Lower leg skin (tissue), 4 donors: Measurements from ENCODE around the gene SYVN1. TPM values are rescaled to one million over a fixed set of nuclear protein-coding genes. Genes with fewer than 3 reads are reported as not detected.
"Not testable (repeated sequence)": the region's sequence is repeated elsewhere in the genome, so short reads cannot be mapped to it uniquely, and the experiment has no call there.

Experiments used
- DNase-seq, 2 donors: peaks; one replicate each; pipeline ENCODE4 v3.0.0-alpha.2; 2019; ENCODE audit warnings: low spot score in 2 of 2
- H3K4me3 ChIP-seq: fragments of 200-600 bp; sonication (generic); 2 replicates; pipeline ENCODE4 v1.5.1; 2017; ENCODE audit warnings: mild to moderate bottlenecking, low read depth; ENCODE audit not compliant: poor library complexity, severe bottlenecking
- CTCF ChIP-seq, 3 donors: fragments of 450-650 bp; IDR thresholded peaks; one replicate each; pipeline ENCODE4 v1.5.1; 2016; ENCODE audit warnings: antibody characterized with exemption in 3 of 3, mild to moderate bottlenecking in 3 of 3, moderate library complexity in 2 of 3
- POLR2A ChIP-seq, 2 donors: fragments of 450-650 bp; IDR thresholded peaks; one replicate each; pipeline ENCODE4 v1.6.1; 2016 to 2017; ENCODE audit warnings: antibody characterized with exemption in 2 of 2, mild to moderate bottlenecking in 1 of 2, moderate library complexity in 1 of 2
- WGBS, 2 donors: methylation state at CpG; one replicate each; pipeline ENCODE4 v1.1.5; 2018; 5-methylcytosine and 5-hydroxymethylcytosine counted together
- intact Hi-C: fragments of 100-400 bp; cut with DNase I; formaldehyde crosslinking; loops from one replicate; pipeline ENCODE4 v1.15.0; 2023; ENCODE audit warnings: low total_unique reads
- total RNA-seq, 4 donors: library from RNA; depleted of rRNA; stranded (reverse); fragments of >200 nt; gene quantifications; one replicate each; pipeline ENCODE4 v1.1.0, GENCODE V29; 2016

SYVN1 gene
- total RNA-seq, 4 donors from 2014 or later, result 21.9 to 60.3 (median 47.8) TPM

GRCh38 chr11:65180877-65181568 is 46.7 kb upstream of the SYVN1 start:
- peak overlapping the region; percentile 88 for H3K4me3 ChIP-seq
- peak; percentile 34 to 92 for DNase-seq
- intact Hi-C loops, result no loop called here
- WGBS, 2 donors, result 1% methylated on average over 34 to 38 of the region's 60 CpGs
- no peak for TF ChIP-seq POLR2A (IDR thresholded peaks at IDR 0.05)
- TF ChIP-seq CTCF (IDR thresholded peaks at IDR 0.05), result no peak

GRCh38 chr11:65174571-65175010 is 40.3 kb upstream of the SYVN1 start:
- intact Hi-C loops, DNase-seq, H3K4me3 ChIP-seq: not testable (repeated sequence)
- 51 to 56% methylated on average over 2 of the region's 2 CpGs for WGBS, 2 donors

- intact Hi-C loops, result no loop called here
- TF ChIP-seq CTCF (IDR thresholded peaks at IDR 0.05), result no peak
- TF ChIP-seq POLR2A (IDR thresholded peaks at IDR 0.05), result no peak
- no peak overlapping the region for H3K4me3 ChIP-seq
- WGBS, 2 donors, result 88% methylated on average over 10 of the region's 10 CpGs
- DNase-seq, result peak in 1 of 2 donors; percentile 70
These were observed 38.3 kb upstream of the SYVN1 start for GRCh38 chr11:65172600-65172999.

GRCh38 chr11:65170058-65170534 is 35.8 kb upstream of the SYVN1 start, which contains the start of gene SPDYC:
TSS of gene SPDYC (plus strand) at chr11:65170233. CDS start at chr11:65171358, 1,125 bp downstream.
- no peak for DNase-seq
- H3K4me3 ChIP-seq, result no peak within 1 kb of the TSS
- intact Hi-C loops, result no loop called here
- TF ChIP-seq CTCF (IDR thresholded peaks at IDR 0.05), result no peak
- TF ChIP-seq POLR2A (IDR thresholded peaks at IDR 0.05), result no peak
- WGBS, 2 donors, result 82 to 92% methylated on average over 12 to 21 of the region's 21 CpGs

GRCh38 chr11:65169164-65169641 is 34.9 kb upstream of the SYVN1 start:
- TF ChIP-seq CTCF (IDR thresholded peaks at IDR 0.05) (no peak), POLR2A (IDR thresholded peaks at IDR 0.05) (no peak)
- 75 to 78% methylated on average over 11 of the region's 11 CpGs for WGBS, 2 donors
- no peak for DNase-seq
- H3K4me3 ChIP-seq, result no peak overlapping the region
- intact Hi-C loops, result no loop called here

GRCh38 chr11:65167656-65168055 is 33.3 kb upstream of the SYVN1 start:
- DNase-seq, result no peak
- H3K4me3 ChIP-seq, result no peak overlapping the region
- intact Hi-C loops, result no loop called here
- TF ChIP-seq POLR2A (IDR thresholded peaks at IDR 0.05) (no peak), CTCF (IDR thresholded peaks at IDR 0.05) (no peak)
- WGBS, 2 donors, result 97 to 100% methylated on average over 3 of the region's 3 CpGs
